Measurements from ENCODE around the gene SEPSECS.

The SEPSECS gene

DNA sequence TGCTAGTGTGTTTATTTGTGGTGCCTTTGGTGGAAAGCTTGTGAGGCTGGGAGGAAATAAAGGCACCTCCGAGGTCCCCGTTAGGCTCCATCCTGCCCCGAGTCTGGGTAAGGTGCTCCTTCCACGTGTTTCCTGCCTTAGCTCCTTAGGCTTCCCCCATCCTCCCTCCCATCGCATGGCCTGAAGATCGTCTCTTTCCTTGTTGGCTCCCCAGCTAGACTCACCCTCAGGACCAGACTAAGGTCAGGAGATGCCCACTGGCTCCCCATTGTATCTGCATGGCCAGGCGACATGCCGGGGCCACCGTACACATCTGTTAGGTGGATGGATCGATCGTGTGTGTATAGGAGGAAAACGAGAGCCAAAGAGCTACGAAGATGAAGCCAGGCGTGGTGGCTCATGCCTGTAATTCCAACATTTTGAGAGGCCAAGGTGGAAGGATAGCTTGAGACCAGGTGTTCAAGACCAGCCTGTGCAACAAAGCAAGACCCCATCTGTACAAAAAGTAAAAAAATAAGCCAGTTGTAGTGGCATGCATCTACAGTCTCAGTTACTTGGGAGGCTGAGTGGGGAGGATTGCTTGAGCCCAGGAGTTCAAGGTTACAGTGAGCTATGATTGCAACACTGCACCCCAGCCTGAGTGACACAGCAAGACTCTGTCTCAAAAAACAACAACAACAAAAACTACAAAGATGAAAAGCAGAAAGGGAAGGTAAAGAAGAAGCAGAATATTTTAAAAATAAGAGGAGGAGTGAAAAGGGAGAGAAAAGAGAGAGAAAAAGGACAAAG, 53.7 kb downstream of the SEPSECS start:
- H2BK120ac ChIP-seq (ENCODE audit: low read depth, low read length): no peak overlapping the region
- no peak overlapping the region for H4K5ac ChIP-seq (ENCODE audit: low read length)
- H3K36me3 ChIP-seq (ENCODE audit: control insufficient read depth, insufficient read depth, low read length): no peaks in the 10 kb centered on the region
- no peak overlapping the region for H2AK5ac ChIP-seq (ENCODE audit: low read length)
- no peaks in the 10 kb centered on the region for H3K27me3 ChIP-seq (ENCODE audit: insufficient read depth, low read length, poor library complexity)
- no peak overlapping the region for H3K9ac ChIP-seq (ENCODE audit: low read length)
- no peaks in the 10 kb centered on the region for H3K4me1 ChIP-seq (ENCODE audit: control insufficient read depth, low read depth, low read length)
- H3K23ac ChIP-seq (ENCODE audit: low read length): no peak overlapping the region
- H3K27ac ChIP-seq (ENCODE audit: low read depth, low read length): no peak overlapping the region
- no peak overlapping the region for H3K4me3 ChIP-seq (ENCODE audit: low read length)
- no peak overlapping the region for H2BK15ac ChIP-seq (replicated peaks; ENCODE audit: low read depth)
- no peak for DNase-seq
- H3K18ac ChIP-seq (ENCODE audit: low read length): no peak overlapping the region
- no peak overlapping the region for H3K56ac ChIP-seq (ENCODE audit: low read length)
- no peak overlapping the region for H4K8ac ChIP-seq (ENCODE audit: low read depth, low read length)
- no peak overlapping the region for H2BK5ac ChIP-seq (ENCODE audit: low read length)
- no peak overlapping the region for H3K4ac ChIP-seq (ENCODE audit: low read depth, low read length)
- no peak overlapping the region for H3K4me2 ChIP-seq (ENCODE audit: low read length)
- H3K79me1 ChIP-seq (ENCODE audit: low read length): no peaks in the 10 kb centered on the region
- WGBS (ENCODE audit: extremely low coverage, insufficient coverage, low lambda C conversion rate): no CpG with 5 or more reads among the region's 14 CpGs
- H3K79me2 ChIP-seq (ENCODE audit: control insufficient read depth, insufficient read depth, low read length): no peaks in the 10 kb centered on the region

DNA sequence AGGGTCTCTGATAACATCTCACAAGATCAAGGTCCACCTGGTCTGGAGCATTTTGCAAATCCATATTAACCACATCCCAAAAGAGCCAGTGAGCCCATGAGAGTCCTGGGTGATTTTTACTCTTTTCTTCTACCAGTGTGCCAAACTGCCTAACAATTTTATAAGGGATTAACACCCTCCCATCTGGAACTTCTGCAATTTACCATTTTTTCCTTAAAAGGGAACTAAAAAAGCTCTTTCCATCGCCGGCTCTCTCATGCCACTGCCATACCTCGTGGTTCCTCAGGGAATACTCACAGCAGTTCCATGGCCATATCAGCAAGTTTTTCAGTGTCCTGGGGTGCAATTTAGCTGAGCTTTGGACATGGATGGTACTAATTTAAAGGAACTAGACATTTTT, 55.7 kb downstream of the SEPSECS start:
- Histone ChIP-seq H2AK5ac (ENCODE audit: low read length) (no peak overlapping the region), H3K9ac (ENCODE audit: low read length) (no peak overlapping the region), H3K4me1 (ENCODE audit: control insufficient read depth, low read depth, low read length) (no peaks in the 10 kb centered on the region), H3K27ac (ENCODE audit: low read depth, low read length) (no peak overlapping the region), H3K79me1 (ENCODE audit: low read length) (no peaks in the 10 kb centered on the region), H3K27me3 (ENCODE audit: insufficient read depth, low read length, poor library complexity) (no peaks in the 10 kb centered on the region), H3K36me3 (ENCODE audit: control insufficient read depth, insufficient read depth, low read length) (no peaks in the 10 kb centered on the region), H3K79me2 (ENCODE audit: control insufficient read depth, insufficient read depth, low read length) (no peaks in the 10 kb centered on the region), H2BK5ac (ENCODE audit: low read length) (no peak overlapping the region), H2BK120ac (ENCODE audit: low read depth, low read length) (no peak overlapping the region), H3K18ac (ENCODE audit: low read length) (no peak overlapping the region), H3K4me2 (ENCODE audit: low read length) (no peak overlapping the region), H3K23ac (ENCODE audit: low read length) (no peak overlapping the region), H3K4ac (ENCODE audit: low read depth, low read length) (no peak overlapping the region), H3K4me3 (ENCODE audit: low read length) (no peak overlapping the region), H4K5ac (ENCODE audit: low read length) (no peak overlapping the region), H2BK15ac (replicated peaks; ENCODE audit: low read depth) (no peak overlapping the region), H3K56ac (ENCODE audit: low read length) (no peak overlapping the region), H4K8ac (ENCODE audit: low read depth, low read length) (no peak overlapping the region)
- no CpG with 5 or more reads among the region's 3 CpGs for WGBS (ENCODE audit: extremely low coverage, insufficient coverage, low lambda C conversion rate)
- no peak for DNase-seq

DNA sequence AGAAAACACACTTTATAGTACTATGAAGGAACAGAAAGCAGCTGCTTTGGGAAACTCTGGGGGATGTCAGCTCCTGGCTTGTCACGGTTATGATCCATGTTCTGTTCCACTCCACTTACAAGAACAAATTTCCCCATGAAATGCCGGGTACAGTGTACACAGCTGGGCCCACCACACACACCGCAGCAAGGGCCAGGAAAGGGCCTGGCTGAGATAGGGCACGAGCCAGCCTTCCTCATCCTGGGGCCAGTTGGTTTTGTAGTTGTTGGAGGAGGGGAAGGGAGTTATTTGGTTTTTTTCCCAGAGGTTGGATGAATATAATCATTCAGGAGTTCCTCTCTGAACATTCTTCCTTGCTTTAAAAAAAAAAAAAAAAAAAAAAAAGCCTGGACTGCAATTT, 56.8 kb downstream of the SEPSECS start:
- H3K27ac ChIP-seq (ENCODE audit: low read depth, low read length): no peak overlapping the region
- H4K8ac ChIP-seq (ENCODE audit: low read depth, low read length): no peak overlapping the region
- H3K23ac ChIP-seq (ENCODE audit: low read length): no peak overlapping the region
- no peaks in the 10 kb centered on the region for H3K4me1 ChIP-seq (ENCODE audit: control insufficient read depth, low read depth, low read length)
- no peak overlapping the region for H3K4me3 ChIP-seq (ENCODE audit: low read length)
- no peaks in the 10 kb centered on the region for H3K79me2 ChIP-seq (ENCODE audit: control insufficient read depth, insufficient read depth, low read length)
- H2BK120ac ChIP-seq (ENCODE audit: low read depth, low read length): no peak overlapping the region
- whole genome bisulfite sequencing (ENCODE audit: extremely low coverage, insufficient coverage, low lambda C conversion rate): no CpG with 5 or more reads among the region's 4 CpGs
- no peaks in the 10 kb centered on the region for H3K27me3 ChIP-seq (ENCODE audit: insufficient read depth, low read length, poor library complexity)
- DNase-seq: no peak
- no peaks in the 10 kb centered on the region for H3K79me1 ChIP-seq (ENCODE audit: low read length)
- H3K4ac ChIP-seq (ENCODE audit: low read depth, low read length): no peak overlapping the region
- no peak overlapping the region for H2BK15ac ChIP-seq (replicated peaks; ENCODE audit: low read depth)
- no peak overlapping the region for H3K56ac ChIP-seq (ENCODE audit: low read length)
- no peak overlapping the region for H3K9ac ChIP-seq (ENCODE audit: low read length)
- H3K18ac ChIP-seq (ENCODE audit: low read length): no peak overlapping the region
- H3K36me3 ChIP-seq (ENCODE audit: control insufficient read depth, insufficient read depth, low read length): no peaks in the 10 kb centered on the region
- H4K5ac ChIP-seq (ENCODE audit: low read length): no peak overlapping the region
- no peak overlapping the region for H3K4me2 ChIP-seq (ENCODE audit: low read length)
- no peak overlapping the region for H2BK5ac ChIP-seq (ENCODE audit: low read length)
- H2AK5ac ChIP-seq (ENCODE audit: low read length): no peak overlapping the region

DNA sequence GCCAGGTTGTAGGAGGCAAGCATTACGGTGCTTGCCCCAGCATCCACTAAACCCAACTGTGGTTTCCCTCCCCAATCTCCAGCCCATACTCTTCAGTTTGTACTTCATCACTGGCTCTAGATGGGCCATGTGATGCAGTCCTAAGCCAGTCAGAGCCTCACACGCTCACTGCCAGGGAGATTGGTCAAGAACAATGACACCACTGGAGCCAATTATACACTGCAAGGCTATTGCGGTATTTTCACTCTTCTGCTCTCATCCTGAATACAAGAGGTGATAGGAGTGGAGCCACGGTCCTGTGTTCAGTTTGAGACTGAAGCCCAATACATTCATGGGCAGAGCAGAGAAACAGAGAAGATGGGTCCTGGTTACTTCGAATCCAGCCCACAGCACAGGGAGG, 58.4 kb downstream of the SEPSECS start:
- no CpG with 5 or more reads among the region's 5 CpGs for WGBS (ENCODE audit: extremely low coverage, insufficient coverage, low lambda C conversion rate)
- H3K9ac ChIP-seq (ENCODE audit: low read length): no peak overlapping the region
- H2BK120ac ChIP-seq (ENCODE audit: low read depth, low read length): no peak overlapping the region
- no peaks in the 10 kb centered on the region for H3K79me2 ChIP-seq (ENCODE audit: control insufficient read depth, insufficient read depth, low read length)
- H3K4ac ChIP-seq (ENCODE audit: low read depth, low read length): no peak overlapping the region
- H4K8ac ChIP-seq (ENCODE audit: low read depth, low read length): no peak overlapping the region
- H3K4me2 ChIP-seq (ENCODE audit: low read length): no peak overlapping the region
- no peak overlapping the region for H3K27ac ChIP-seq (ENCODE audit: low read depth, low read length)
- H3K79me1 ChIP-seq (ENCODE audit: low read length): no peaks in the 10 kb centered on the region
- DNase-seq: no peak
- no peaks in the 10 kb centered on the region for H3K27me3 ChIP-seq (ENCODE audit: insufficient read depth, low read length, poor library complexity)
- no peak overlapping the region for H3K56ac ChIP-seq (ENCODE audit: low read length)
- H3K36me3 ChIP-seq (ENCODE audit: control insufficient read depth, insufficient read depth, low read length): no peaks in the 10 kb centered on the region
- H2AK5ac ChIP-seq (ENCODE audit: low read length): no peak overlapping the region
- no peak overlapping the region for H4K5ac ChIP-seq (ENCODE audit: low read length)
- H2BK5ac ChIP-seq (ENCODE audit: low read length): no peak overlapping the region
- no peak overlapping the region for H2BK15ac ChIP-seq (replicated peaks; ENCODE audit: low read depth)
- no peaks in the 10 kb centered on the region for H3K4me1 ChIP-seq (ENCODE audit: control insufficient read depth, low read depth, low read length)
- no peak overlapping the region for H3K23ac ChIP-seq (ENCODE audit: low read length)
- no peak overlapping the region for H3K4me3 ChIP-seq (ENCODE audit: low read length)
- H3K18ac ChIP-seq (ENCODE audit: low read length): no peak overlapping the region

DNA sequence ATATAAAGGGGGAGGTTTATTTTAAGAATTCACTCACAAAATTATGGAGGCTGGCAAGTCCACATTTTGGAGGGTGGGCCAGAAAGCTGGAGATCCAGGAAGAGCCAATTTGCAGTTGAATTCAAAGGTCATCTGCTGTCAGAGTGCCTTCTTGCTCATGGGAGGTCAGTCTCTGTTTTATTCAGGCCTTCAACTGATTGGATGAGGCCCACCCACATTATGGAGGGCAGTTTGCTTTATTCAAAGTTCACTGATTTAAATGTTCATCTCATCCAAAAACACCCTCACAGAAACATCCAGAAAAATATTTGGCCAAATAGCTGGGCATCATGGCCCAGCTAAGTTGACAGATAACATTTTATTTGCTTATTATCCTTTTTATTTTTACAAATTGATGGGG, 59.5 kb downstream of the SEPSECS start:
- H4K8ac ChIP-seq (ENCODE audit: low read depth, low read length): no peak overlapping the region

DNA sequence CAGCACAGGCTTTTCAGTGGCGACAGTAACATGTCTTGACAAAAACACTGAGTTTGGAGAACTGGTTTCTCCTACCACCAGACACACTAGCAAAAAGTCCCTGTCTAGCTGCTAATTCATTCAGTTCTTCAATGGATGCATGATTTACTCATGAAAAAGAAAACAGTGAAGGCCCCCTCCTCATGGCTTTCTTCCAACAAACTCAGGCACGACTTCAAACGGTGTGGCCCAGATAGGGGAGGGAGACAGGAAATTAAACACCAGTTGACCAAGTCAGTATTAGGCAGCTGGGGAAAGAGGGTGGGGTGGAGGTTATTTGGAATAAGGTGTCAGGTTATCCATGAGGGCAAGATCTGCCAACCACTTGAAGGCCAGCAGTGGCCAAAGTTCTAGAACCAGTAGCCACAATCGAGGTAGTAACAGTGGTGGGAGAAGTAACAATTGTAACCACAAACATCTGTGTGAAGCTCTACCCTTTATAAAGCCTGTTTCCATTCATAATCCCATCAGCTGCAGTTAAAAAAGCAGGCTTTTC, 60.2 kb downstream of the SEPSECS start:
- Histone ChIP-seq H3K4me1 (ENCODE audit: control insufficient read depth, low read depth, low read length) (no peaks in the 10 kb centered on the region), H2BK5ac (ENCODE audit: low read length) (no peak overlapping the region), H4K5ac (ENCODE audit: low read length) (no peak overlapping the region), H4K8ac (ENCODE audit: low read depth, low read length) (no peak overlapping the region), H3K36me3 (ENCODE audit: control insufficient read depth, insufficient read depth, low read length) (no peaks in the 10 kb centered on the region), H3K9ac (ENCODE audit: low read length) (no peak overlapping the region), H3K27ac (ENCODE audit: low read depth, low read length) (no peak overlapping the region), H3K18ac (ENCODE audit: low read length) (no peak overlapping the region), H3K56ac (ENCODE audit: low read length) (no peak overlapping the region), H2BK15ac (replicated peaks; ENCODE audit: low read depth) (no peak overlapping the region), H3K4me2 (ENCODE audit: low read length) (no peak overlapping the region), H3K4me3 (ENCODE audit: low read length) (no peak overlapping the region), H3K79me2 (ENCODE audit: control insufficient read depth, insufficient read depth, low read length) (no peaks in the 10 kb centered on the region), H2BK120ac (ENCODE audit: low read depth, low read length) (no peak overlapping the region), H3K79me1 (ENCODE audit: low read length) (no peaks in the 10 kb centered on the region), H2AK5ac (ENCODE audit: low read length) (no peak overlapping the region), H3K27me3 (ENCODE audit: insufficient read depth, low read length, poor library complexity) (no peaks in the 10 kb centered on the region), H3K4ac (ENCODE audit: low read depth, low read length) (no peak overlapping the region), H3K23ac (ENCODE audit: low read length) (no peak overlapping the region)
- WGBS (ENCODE audit: extremely low coverage, insufficient coverage, low lambda C conversion rate): no CpG with 5 or more reads among the region's 4 CpGs
- no peak for DNase-seq

More for the DNA sequence above, 59.5 kb downstream of the SEPSECS start:
- Histone ChIP-seq H3K4me2 (ENCODE audit: low read length) (no peak overlapping the region), H3K18ac (ENCODE audit: low read length) (no peak overlapping the region), H3K79me1 (ENCODE audit: low read length) (no peaks in the 10 kb centered on the region), H3K56ac (ENCODE audit: low read length) (no peak overlapping the region), H2BK120ac (ENCODE audit: low read depth, low read length) (no peak overlapping the region), H3K4me1 (ENCODE audit: control insufficient read depth, low read depth, low read length) (no peaks in the 10 kb centered on the region), H3K79me2 (ENCODE audit: control insufficient read depth, insufficient read depth, low read length) (no peaks in the 10 kb centered on the region), H3K27me3 (ENCODE audit: insufficient read depth, low read length, poor library complexity) (no peaks in the 10 kb centered on the region), H4K5ac (ENCODE audit: low read length) (no peak overlapping the region), H2BK15ac (replicated peaks; ENCODE audit: low read depth) (no peak overlapping the region), H3K27ac (ENCODE audit: low read depth, low read length) (no peak overlapping the region), H3K36me3 (ENCODE audit: control insufficient read depth, insufficient read depth, low read length) (no peaks in the 10 kb centered on the region), H2BK5ac (ENCODE audit: low read length) (no peak overlapping the region), H2AK5ac (ENCODE audit: low read length) (no peak overlapping the region), H3K9ac (ENCODE audit: low read length) (no peak overlapping the region), H3K4ac (ENCODE audit: low read depth, low read length) (no peak overlapping the region), H3K4me3 (ENCODE audit: low read length) (no peak overlapping the region), H3K23ac (ENCODE audit: low read length) (no peak overlapping the region)
- DNase-seq: no peak
